Thyroid gland (tissue), 4 donors: ENCODE results near the gene RALBP1. TPM values are rescaled to one million over a fixed set of nuclear protein-coding genes. Genes with fewer than 3 reads are reported as not detected.

Source experiments
- DNase-seq, 2 donors: peaks; one replicate each; pipeline ENCODE4 v3.0.0-alpha.2; 2019
- H3K27ac ChIP-seq, 3 donors: fragments of 200-600 bp; sonication (generic); 1 replicate in 2 of 3; 2 replicates in 1 of 3; pipeline ENCODE4 v1.5.1; 2016 to 2019; ENCODE audit warnings: mild to moderate bottlenecking in 1 of 3, moderate library complexity in 1 of 3
- H3K27me3 ChIP-seq: fragments of 200-600 bp; sonication (generic); one replicate; pipeline ENCODE4 v1.5.1; 2019
- H3K36me3 ChIP-seq, 2 donors: fragments of 200-600 bp; sonication (generic); one replicate each; pipeline ENCODE4 v1.5.1; 2016 to 2019
- H3K4me1 ChIP-seq, 2 donors: fragments of 200-600 bp; sonication (generic); one replicate each; pipeline ENCODE4 v1.5.1; 2017 to 2019
- H3K4me3 ChIP-seq, 3 donors: fragments of 200-600 bp; sonication (generic); replicated peaks in 1 of 3; 1 replicate in 2 of 3; 2 replicates in 1 of 3; pipeline ENCODE4 v1.5.1; 2016; ENCODE audit warnings: mild to moderate bottlenecking in 1 of 3
- H3K9me3 ChIP-seq: fragments of 200-600 bp; sonication (generic); one replicate; pipeline ENCODE4 v1.5.1; 2017
- CTCF ChIP-seq, 6 experiments: fragments of 200-600 bp in 3 of 6; fragments of 450-650 bp in 3 of 6; sonication (generic) in 3 of 6; IDR thresholded peaks; one replicate each; pipeline ENCODE4 v1.5.1; 2016 to 2019; ENCODE audit warnings: antibody characterized with exemption in 6 of 6, mild to moderate bottlenecking in 2 of 6, inconsistent platforms in 1 of 6, moderate library complexity in 1 of 6
- POLR2A ChIP-seq, 2 donors: fragments of 450-650 bp; IDR thresholded peaks; one replicate each; pipeline ENCODE4 v1.6.1; 2017; ENCODE audit warnings: antibody characterized with exemption in 2 of 2, mild to moderate bottlenecking in 2 of 2, moderate library complexity in 1 of 2
- WGBS, 2 donors: methylation state at CpG; one replicate each; pipeline ENCODE4 v1.1.5; 2017; 5-methylcytosine and 5-hydroxymethylcytosine counted together
- intact Hi-C: fragments of 100-400 bp; cut with DNase I; formaldehyde crosslinking; loops from one replicate; pipeline ENCODE4 v1.15.1; 2023
- total RNA-seq, 4 donors: library from RNA; depleted of rRNA; stranded (reverse); fragments of >200 nt; gene quantifications; one replicate each; pipeline ENCODE4 v1.2.3, GENCODE V29; 2016

Gene RALBP1
- total RNA-seq, 4 donors from 2014 or later, result 46.6 to 69.9 (median 62.8) TPM

- Histone ChIP-seq H3K4me1 (no peaks in the 10 kb centered on the region), H3K27me3 (no peaks in the 10 kb centered on the region), H3K36me3 (no peaks in the 10 kb centered on the region), H3K9me3 (no peaks in the 10 kb centered on the region), H3K4me3 (no peak overlapping the region), H3K27ac (no peak overlapping the region)
- TF ChIP-seq POLR2A (IDR thresholded peaks at IDR 0.05) (no peak), CTCF (IDR thresholded peaks at IDR 0.05) (no peak)
- DNase-seq, result no peak
- WGBS, 2 donors, result 82 to 89% methylated on average over 5 of the region's 5 CpGs
- intact Hi-C loops, result no loop called here
Measured at GRCh38 chr18:9436206-9436929, 38.9 kb upstream of the RALBP1 start.

DNA sequence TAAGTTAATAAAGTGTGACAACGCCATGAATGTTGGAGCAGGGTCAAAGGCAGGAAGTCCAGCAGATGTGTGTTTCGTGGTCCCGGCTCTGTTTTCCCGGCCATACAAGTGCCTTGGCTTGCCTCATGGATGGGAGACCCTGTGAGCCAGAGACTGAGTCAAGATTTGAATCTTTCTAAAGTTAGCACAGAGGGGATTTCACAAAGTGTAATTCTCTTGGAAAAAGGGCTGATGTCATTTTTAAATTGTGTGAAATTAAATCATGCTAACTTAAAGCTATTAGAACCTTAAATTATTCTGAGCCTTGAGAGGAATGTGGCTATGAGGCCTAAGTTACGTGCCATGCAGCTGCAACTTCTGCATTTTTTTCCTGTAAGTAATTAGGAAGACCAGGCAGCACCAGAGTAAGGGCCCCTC lies 38.3 kb upstream of the RALBP1 start:
- intact Hi-C loops, result no loop called here
- 70 to 74% methylated on average over 5 of the region's 5 CpGs for WGBS, 2 donors
- no peak for TF ChIP-seq POLR2A (IDR thresholded peaks at IDR 0.05)
- TF ChIP-seq CTCF (IDR thresholded peaks at IDR 0.05), result no peak

DNA sequence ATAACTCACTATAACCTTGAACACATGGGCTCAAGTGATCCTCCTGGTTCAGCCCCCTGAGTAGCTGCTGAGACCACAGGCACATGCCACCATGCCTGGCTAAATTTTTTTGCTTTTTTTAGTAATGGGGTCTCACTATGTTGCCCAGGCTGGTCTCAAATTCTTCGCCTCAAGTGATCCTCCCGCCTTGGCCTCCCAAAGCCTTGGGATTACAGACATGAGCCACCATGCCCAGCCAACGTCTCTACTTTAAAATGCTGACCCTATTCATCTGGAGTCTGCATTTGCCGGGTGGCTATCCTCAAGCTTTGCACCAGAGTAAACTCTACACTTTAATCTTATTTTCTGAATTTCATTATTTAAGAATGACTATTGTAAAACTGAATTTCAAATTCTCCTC lies 37.6 kb upstream of the RALBP1 start:
- intact Hi-C loops, result no loop called here
- Histone ChIP-seq H3K9me3 (no peaks in the 10 kb centered on the region), H3K4me3 (no peak overlapping the region), H3K27me3 (no peaks in the 10 kb centered on the region), H3K36me3 (no peaks in the 10 kb centered on the region), H3K27ac (no peak overlapping the region), H3K4me1 (no peaks in the 10 kb centered on the region)
- WGBS, 2 donors, result 93 to 97% methylated on average over 4 of the region's 4 CpGs
- no peak for DNase-seq
- TF ChIP-seq POLR2A (IDR thresholded peaks at IDR 0.05) (no peak), CTCF (IDR thresholded peaks at IDR 0.05) (no peak)

More for the DNA sequence above, 38.3 kb upstream of the RALBP1 start:
- Histone ChIP-seq H3K4me1 (no peaks in the 10 kb centered on the region), H3K27me3 (no peaks in the 10 kb centered on the region), H3K4me3 (no peak overlapping the region), H3K9me3 (no peaks in the 10 kb centered on the region), H3K36me3 (no peaks in the 10 kb centered on the region), H3K27ac (no peak overlapping the region)
- no peak for DNase-seq

DNA sequence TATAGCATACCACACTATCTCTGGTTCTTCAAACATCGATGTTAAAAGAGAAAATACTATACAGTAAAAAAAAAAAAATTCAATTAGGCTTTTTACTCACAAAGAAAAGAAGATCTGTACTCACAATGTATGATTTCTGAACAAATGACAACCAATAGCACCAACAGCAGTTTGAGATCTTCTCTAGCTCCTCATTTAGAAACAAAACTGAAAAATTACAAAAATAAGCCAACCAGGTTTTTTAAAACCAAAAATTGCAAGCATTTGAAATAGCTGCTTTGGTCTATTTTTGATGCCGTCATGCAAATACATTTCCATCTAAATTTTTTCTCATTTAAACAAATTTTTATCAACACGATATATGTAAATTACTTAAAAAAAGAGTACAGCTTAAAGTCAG lies 34.3 kb upstream of the RALBP1 start:
- no peak for TF ChIP-seq CTCF (IDR thresholded peaks at IDR 0.05)
- no peak for TF ChIP-seq POLR2A (IDR thresholded peaks at IDR 0.05)
- H3K27ac ChIP-seq, result no peak overlapping the region
- WGBS, 2 donors, result 95 to 98% methylated on average over 3 of the region's 3 CpGs
- no peaks in the 10 kb centered on the region for H3K4me1 ChIP-seq
- no peaks in the 10 kb centered on the region for H3K9me3 ChIP-seq
- no peaks in the 10 kb centered on the region for H3K27me3 ChIP-seq
- DNase-seq, result no peak
- no peaks in the 10 kb centered on the region for H3K36me3 ChIP-seq
- no peak overlapping the region for H3K4me3 ChIP-seq
- intact Hi-C loops, result no loop called here

GRCh38 chr18:9444549-9444948 lies 30.8 kb upstream of the RALBP1 start:
- no peak for DNase-seq
- H3K4me1 ChIP-seq, result no peaks in the 10 kb centered on the region
- TF ChIP-seq POLR2A (IDR thresholded peaks at IDR 0.05) (no peak), CTCF (IDR thresholded peaks at IDR 0.05) (no peak)
- no peak overlapping the region for H3K4me3 ChIP-seq
- H3K36me3 ChIP-seq, result no peaks in the 10 kb centered on the region
- H3K27me3 ChIP-seq, result no peaks in the 10 kb centered on the region
- no peaks in the 10 kb centered on the region for H3K9me3 ChIP-seq
- no peak overlapping the region for H3K27ac ChIP-seq
- intact Hi-C loops, result no loop called here
- WGBS, 2 donors, result 94 to 95% methylated on average over 3 of the region's 3 CpGs
